ENCODE results near the gene DAPK2. TPM values are rescaled to one million over a fixed set of nuclear protein-coding genes. Genes with fewer than 3 reads are reported as not detected.

Gene DAPK2
- total RNA-seq, 2 experiments from 2014 or later, result 0.44 TPM; not detected in 1

DNA sequence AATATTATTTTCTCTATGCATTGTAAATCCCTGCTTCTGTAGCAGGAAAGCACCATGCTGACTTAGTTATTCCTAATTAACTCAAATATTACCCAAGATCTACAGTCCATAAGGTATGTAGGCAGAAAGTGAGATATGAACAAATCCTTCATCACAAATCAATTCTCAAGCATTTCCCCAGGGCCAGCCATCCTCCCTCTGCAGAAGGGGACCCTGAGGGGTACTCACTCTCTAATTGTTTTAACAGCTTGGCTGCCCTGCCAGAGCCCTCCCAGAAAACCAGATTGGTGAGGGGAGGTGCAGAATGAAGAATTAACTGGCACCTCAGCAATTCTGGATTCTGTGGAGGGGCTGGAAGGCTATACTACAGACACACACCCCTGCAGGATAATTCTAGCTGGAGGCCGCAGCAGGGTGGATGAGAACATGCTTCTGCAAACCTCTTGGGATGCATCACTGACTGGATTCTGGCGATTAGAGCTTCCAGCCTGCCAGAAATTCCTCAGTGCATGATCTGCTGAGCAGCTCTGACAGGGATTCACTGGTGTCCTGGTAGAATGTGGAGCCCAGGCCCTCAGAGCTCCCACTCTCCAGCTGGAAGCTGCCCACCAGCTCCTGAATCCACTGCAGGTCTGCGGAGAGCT is 123.9 kb downstream of the DAPK2 start:
- Mint-ChIP-seq H3K27ac (no peak overlapping the region), H3K4me3 (no peak overlapping the region), H3K27me3 (ENCODE audit: low read depth) (no peaks in the 10 kb centered on the region), H3K9me3 (no peaks in the 10 kb centered on the region), H3K36me3 (ENCODE audit: low read depth) (no peaks in the 10 kb centered on the region), H3K4me1 (ENCODE audit: low read depth) (peaks cover 17% of the 10 kb centered on the region)
- no peak for DNase-seq
- intact Hi-C loops (cut with micrococcal nuclease), result no loop called here
- CTCF ChIA-PET, result interaction anchor here (0.7 kb wide), 1 partner anchor 23 kb away, joined by 4 read pairs; no protein-coding TSS in a partner anchor

GRCh38 chr15:63920504-63921175 is 125.6 kb downstream of the DAPK2 start:
- H3K36me3 Mint-ChIP-seq (ENCODE audit: low read depth), result no peaks in the 10 kb centered on the region
- no peak overlapping the region for H3K4me3 Mint-ChIP-seq
- peak; percentile 48 for DNase-seq
- H3K27me3 Mint-ChIP-seq (ENCODE audit: low read depth), result no peaks in the 10 kb centered on the region
- no peak overlapping the region for H3K27ac Mint-ChIP-seq
- CTCF ChIA-PET, result interaction anchor here (0.5 to 1.9 kb wide), 5 partner anchors 25 to 168 kb away, joined by 3 to 12 read pairs (median 3); no protein-coding TSS in a partner anchor
- H3K4me1 Mint-ChIP-seq (ENCODE audit: low read depth), result peaks cover 17% of the 10 kb centered on the region
- intact Hi-C loops (cut with micrococcal nuclease), result no loop called here
- no peaks in the 10 kb centered on the region for H3K9me3 Mint-ChIP-seq

DNA sequence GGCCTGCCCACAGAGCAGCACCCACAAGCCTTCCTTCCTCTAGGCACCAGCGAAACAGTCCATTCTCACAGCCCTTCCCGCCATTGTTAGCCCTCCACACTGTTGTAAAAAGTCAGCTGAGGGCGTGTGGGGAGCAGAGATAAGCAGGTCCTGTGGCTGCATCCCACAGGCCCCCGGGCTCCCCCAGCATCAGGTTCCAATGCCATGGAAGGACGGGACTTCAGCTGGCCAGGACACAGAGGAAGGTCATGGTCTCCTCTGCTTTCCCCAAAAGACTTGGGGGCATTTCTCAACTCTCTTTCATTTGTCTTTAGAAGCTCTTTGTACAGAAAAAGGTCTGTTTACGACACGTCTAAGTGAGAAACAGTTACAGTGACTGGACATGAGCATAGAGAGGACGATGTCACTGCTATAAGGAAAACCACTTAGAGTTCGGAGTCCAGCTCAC is 127.4 kb downstream of the DAPK2 start:
- intact Hi-C loops (cut with micrococcal nuclease), result no loop called here
- Mint-ChIP-seq H3K4me1 (ENCODE audit: low read depth) (peaks cover 17% of the 10 kb centered on the region), H3K36me3 (ENCODE audit: low read depth) (no peaks in the 10 kb centered on the region), H3K9me3 (no peaks in the 10 kb centered on the region), H3K27ac (no peak overlapping the region), H3K27me3 (ENCODE audit: low read depth) (no peaks in the 10 kb centered on the region), H3K4me3 (no peak overlapping the region)
- CTCF ChIA-PET, result interaction anchor here (0.8 to 1.4 kb wide), 4 partner anchors 9 to 452 kb away, joined by 3 to 4 read pairs (median 4); no protein-coding TSS in a partner anchor
- DNase-seq, result no peak

GRCh38 chr15:63918317-63918672 is 128.0 kb downstream of the DAPK2 start:
- Mint-ChIP-seq H3K36me3 (ENCODE audit: low read depth) (no peaks in the 10 kb centered on the region), H3K4me1 (ENCODE audit: low read depth) (peaks cover 17% of the 10 kb centered on the region), H3K4me3 (no peak overlapping the region), H3K27me3 (ENCODE audit: low read depth) (no peaks in the 10 kb centered on the region), H3K27ac (no peak overlapping the region), H3K9me3 (no peaks in the 10 kb centered on the region)
- CTCF ChIA-PET, result interaction anchor here (1.0 to 1.4 kb wide), 3 partner anchors 10 to 451 kb away, joined by 3 to 4 read pairs (median 4); no protein-coding TSS in a partner anchor
- intact Hi-C loops (cut with micrococcal nuclease), result no loop called here
- DNase-seq, result no peak

DNA sequence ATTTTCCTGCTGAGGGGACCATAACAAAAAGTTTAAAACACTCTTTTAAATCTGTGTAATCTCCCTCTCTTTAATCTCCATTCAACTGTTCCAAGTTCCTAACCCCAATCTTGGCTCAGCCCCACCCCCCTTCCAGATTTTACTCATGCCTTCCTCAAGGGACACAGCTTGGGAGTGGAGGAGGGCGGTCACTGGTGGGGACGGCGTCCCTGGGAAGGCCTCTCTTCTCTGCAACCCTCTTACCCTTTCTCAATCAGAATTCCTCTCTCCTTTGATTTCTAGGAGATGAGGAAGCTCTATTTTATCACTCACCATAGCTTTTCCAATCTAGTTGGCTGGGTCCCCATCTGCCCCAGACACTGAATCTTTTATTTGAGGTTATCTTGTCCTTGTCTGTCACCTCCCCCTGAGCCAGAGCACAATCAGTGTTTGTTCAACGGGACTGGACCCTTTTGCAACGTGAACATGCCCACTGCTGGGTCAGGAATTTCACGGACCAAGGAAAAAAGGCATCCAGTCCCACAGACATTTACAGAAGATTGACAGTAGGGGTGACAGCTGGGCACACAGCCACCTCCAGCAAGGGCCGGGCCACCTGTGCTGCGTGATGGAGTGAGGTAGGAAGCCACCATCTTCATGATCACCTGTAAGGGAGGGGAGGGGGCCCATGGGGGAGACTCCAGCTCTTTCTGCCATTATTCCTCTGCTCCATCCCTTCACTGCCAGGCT is 128.5 kb downstream of the DAPK2 start:
- H3K36me3 Mint-ChIP-seq (ENCODE audit: low read depth), result no peaks in the 10 kb centered on the region
- intact Hi-C loops (cut with micrococcal nuclease), result no loop called here
- peaks cover 17% of the 10 kb centered on the region for H3K4me1 Mint-ChIP-seq (ENCODE audit: low read depth)
- no peak overlapping the region for H3K27ac Mint-ChIP-seq
- no peak overlapping the region for H3K4me3 Mint-ChIP-seq
- DNase-seq, result no peak
- H3K9me3 Mint-ChIP-seq, result no peaks in the 10 kb centered on the region
- CTCF ChIA-PET, result interaction anchor here (1.1 to 1.4 kb wide), 2 partner anchors 11 to 451 kb away, joined by 3 to 4 read pairs; no protein-coding TSS in a partner anchor
- no peaks in the 10 kb centered on the region for H3K27me3 Mint-ChIP-seq (ENCODE audit: low read depth)

DNA sequence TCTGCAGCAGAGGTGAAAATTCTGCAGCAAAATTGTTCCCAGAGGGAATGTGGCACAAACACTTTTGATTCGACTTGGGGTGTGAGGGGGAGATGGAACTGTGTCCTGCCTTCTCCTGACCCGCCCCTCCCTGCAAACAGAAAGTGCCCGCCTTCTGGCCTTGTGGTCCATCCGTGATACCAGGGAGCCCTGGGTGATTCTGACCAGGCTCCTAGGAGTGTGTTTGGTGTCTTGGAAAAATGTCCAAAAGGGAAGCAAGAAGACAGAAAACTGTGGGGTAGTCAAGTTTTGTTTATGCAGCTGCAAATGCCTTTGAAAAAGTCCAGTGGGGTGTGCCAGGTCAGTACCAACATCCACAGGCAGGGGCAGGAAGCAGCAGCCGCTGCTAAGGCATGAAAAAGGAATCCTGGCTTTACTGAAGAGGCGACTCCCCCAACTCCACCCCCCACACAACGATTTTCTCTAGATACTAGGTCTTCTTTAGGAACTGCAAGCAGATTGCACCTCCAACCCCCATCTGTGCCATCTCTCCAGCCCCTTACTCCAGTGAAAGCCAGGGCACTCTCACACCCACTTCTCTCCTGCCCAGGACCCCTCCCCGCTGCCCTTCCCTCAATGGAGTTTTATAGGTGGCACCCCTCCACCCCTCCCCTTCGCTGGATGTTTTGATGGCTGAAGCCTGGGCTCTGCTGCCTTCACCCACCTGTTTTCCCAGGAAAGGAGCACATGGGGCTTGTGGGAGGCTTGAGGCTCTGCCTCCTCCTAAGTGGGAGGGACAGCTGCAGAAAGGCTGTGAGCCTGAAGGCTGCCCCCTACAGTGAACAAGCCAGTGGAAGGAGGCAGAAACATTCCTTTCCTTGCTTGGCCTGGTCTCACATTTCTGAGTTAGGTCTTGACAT is 130.2 kb downstream of the DAPK2 start:
- intact Hi-C loops (cut with micrococcal nuclease), result no loop called here
- CTCF ChIA-PET, result no interaction called here
- H3K27me3 Mint-ChIP-seq (ENCODE audit: low read depth), result no peaks in the 10 kb centered on the region
- H3K4me1 Mint-ChIP-seq (ENCODE audit: low read depth), result peaks cover 15% of the 10 kb centered on the region
- no peak overlapping the region for H3K27ac Mint-ChIP-seq
- no peaks in the 10 kb centered on the region for H3K36me3 Mint-ChIP-seq (ENCODE audit: low read depth)
- DNase-seq, result no peak
- no peaks in the 10 kb centered on the region for H3K9me3 Mint-ChIP-seq
- no peak overlapping the region for H3K4me3 Mint-ChIP-seq

- Mint-ChIP-seq H3K27ac (no peak overlapping the region), H3K9me3 (no peaks in the 10 kb centered on the region), H3K4me1 (ENCODE audit: low read depth) (peaks cover 7% of the 10 kb centered on the region), H3K27me3 (ENCODE audit: low read depth) (no peaks in the 10 kb centered on the region), H3K4me3 (no peak overlapping the region), H3K36me3 (ENCODE audit: low read depth) (no peaks in the 10 kb centered on the region)
- CTCF ChIA-PET, result no interaction called here
- intact Hi-C loops (cut with micrococcal nuclease), result no loop called here
- DNase-seq, result no peak
These were observed 130.9 kb downstream of the DAPK2 start for GRCh38 chr15:63915209-63915872.

DNA sequence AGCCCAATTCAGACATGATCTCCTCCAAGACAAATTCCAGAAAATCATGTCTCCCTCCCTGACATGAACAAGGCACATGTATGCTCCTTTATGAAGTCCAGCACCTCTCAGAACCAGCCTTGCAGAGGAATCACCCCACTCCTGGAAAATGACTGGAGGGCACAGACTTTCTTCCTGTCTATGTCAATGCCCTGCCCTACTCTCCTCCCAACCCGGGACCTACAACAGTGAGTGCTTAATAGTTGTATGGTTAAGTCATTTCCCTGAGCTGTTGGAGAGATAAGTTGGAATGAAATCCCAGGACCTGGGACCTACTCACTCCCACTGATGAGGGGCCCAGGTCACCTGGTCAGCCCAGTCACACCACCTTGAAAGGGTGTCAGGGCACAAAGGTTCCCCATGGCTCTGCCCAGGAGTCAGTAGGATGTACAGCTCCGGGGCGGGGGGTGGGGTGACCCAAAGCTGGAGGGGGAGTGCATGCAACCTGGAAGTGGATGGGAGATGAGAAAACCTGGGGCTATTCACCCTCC is 132.4 kb downstream of the DAPK2 start:
- CTCF ChIA-PET, result no interaction called here
- Mint-ChIP-seq H3K36me3 (ENCODE audit: low read depth) (no peaks in the 10 kb centered on the region), H3K4me3 (no peak overlapping the region), H3K27ac (no peak overlapping the region), H3K9me3 (no peaks in the 10 kb centered on the region), H3K4me1 (ENCODE audit: low read depth) (no peaks in the 10 kb centered on the region), H3K27me3 (ENCODE audit: low read depth) (no peaks in the 10 kb centered on the region)
- intact Hi-C loops (cut with micrococcal nuclease), result no loop called here
- no peak for DNase-seq

GRCh38 chr15:63913336-63913735 is 132.9 kb downstream of the DAPK2 start:
- Mint-ChIP-seq H3K9me3 (no peaks in the 10 kb centered on the region), H3K36me3 (ENCODE audit: low read depth) (no peaks in the 10 kb centered on the region), H3K4me3 (no peak overlapping the region), H3K27me3 (ENCODE audit: low read depth) (no peaks in the 10 kb centered on the region), H3K27ac (no peak overlapping the region), H3K4me1 (ENCODE audit: low read depth) (no peaks in the 10 kb centered on the region)
- intact Hi-C loops (cut with micrococcal nuclease), result no loop called here
- CTCF ChIA-PET, result no interaction called here
- no peak for DNase-seq

DNA sequence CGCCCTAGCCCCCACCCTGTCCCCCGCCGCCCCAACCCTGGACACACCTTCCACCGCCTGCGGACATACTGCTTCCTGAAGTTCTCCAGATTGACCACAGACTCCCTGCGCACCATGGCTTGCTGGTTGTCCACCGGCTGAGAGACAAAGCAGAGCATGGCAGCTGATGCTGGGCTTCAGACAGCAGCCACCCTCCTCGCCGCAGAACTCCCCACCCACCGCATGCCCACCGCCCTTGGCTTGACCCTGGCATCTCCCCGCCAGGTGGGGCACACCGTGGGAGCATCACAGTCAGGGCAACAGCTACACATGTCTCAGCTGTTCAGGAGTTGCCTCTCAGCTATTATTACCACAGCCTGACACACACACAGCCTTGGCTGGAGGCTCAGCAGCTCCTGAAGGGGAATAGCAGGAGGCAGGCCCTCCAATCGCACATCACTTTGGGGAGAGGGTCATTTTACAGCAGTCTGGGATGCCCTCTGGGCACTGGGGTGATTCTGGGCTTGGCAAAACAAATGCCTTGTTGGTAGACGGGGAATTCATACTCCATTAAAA is 134.1 kb downstream of the DAPK2 start:
- H3K4me3 Mint-ChIP-seq, result no peak overlapping the region
- H3K9me3 Mint-ChIP-seq, result no peaks in the 10 kb centered on the region
- DNase-seq, result no peak
- peaks cover under 1% of the 10 kb centered on the region for H3K4me1 Mint-ChIP-seq (ENCODE audit: low read depth)
- no peak overlapping the region for H3K27ac Mint-ChIP-seq
- H3K27me3 Mint-ChIP-seq (ENCODE audit: low read depth), result no peaks in the 10 kb centered on the region
- CTCF ChIA-PET, result interaction anchor here (0.6 to 1.1 kb wide), 3 partner anchors 15 to 136 kb away, joined by 3 to 4 read pairs (median 3); no protein-coding TSS in a partner anchor
- intact Hi-C loops (cut with micrococcal nuclease), result no loop called here
- H3K36me3 Mint-ChIP-seq (ENCODE audit: low read depth), result no peaks in the 10 kb centered on the region

GRCh38 chr15:63911160-63911559 is 135.1 kb downstream of the DAPK2 start:
- no peak for DNase-seq
- Mint-ChIP-seq H3K4me3 (no peak overlapping the region), H3K4me1 (ENCODE audit: low read depth) (peaks cover 10% of the 10 kb centered on the region), H3K27ac (no peak overlapping the region), H3K27me3 (ENCODE audit: low read depth) (no peaks in the 10 kb centered on the region), H3K36me3 (ENCODE audit: low read depth) (no peaks in the 10 kb centered on the region), H3K9me3 (no peaks in the 10 kb centered on the region)
- intact Hi-C loops (cut with micrococcal nuclease), result no loop called here
- CTCF ChIA-PET, result interaction anchor here (0.9 to 1.1 kb wide), 2 partner anchors 34 to 153 kb away, joined by 3 to 4 read pairs; no protein-coding TSS in a partner anchor
